ENCODE results near the gene MIGA1.
A peak's percentile ranks its signal among the peaks of the same experiment; 100 is the strongest.

The MIGA1 gene
- long read RNA-seq, full-length matches to known transcripts = 23 of 65 reads
- long read RNA-seq, partial matches to known transcripts = 19 of 65 reads
- long read RNA-seq, other reads (novel, unspliced or antisense) = 23 of 65 reads

GRCh38 chr1:77779529-77780281, at the start of gene MIGA1:
MIGA1 (plus strand) TSS chr1:77779649; CDS start chr1:77783253, 3,604 bp downstream.
- no peaks in the 10 kb centered on the region for H3K27me3 ChIP-seq (ENCODE audit: insufficient read depth, poor library complexity, severe bottlenecking)
- TF ChIP-seq CTCF (IDR thresholded peaks at IDR 0.05; ENCODE audit: insufficient read depth, low read length) (no peak), GABPA (IDR thresholded peaks at IDR 0.05; ENCODE audit: low read depth) (peak; percentile 83), POLR2AphosphoS5 (IDR thresholded peaks at IDR 0.05; ENCODE audit: low read depth) (peak; percentile 33; the same call in 1 of the 2 replicates), REST (IDR thresholded peaks at IDR 0.05; ENCODE audit: insufficient replicate concordance, low read depth) (no peak), SPI1 (IDR thresholded peaks at IDR 0.05; ENCODE audit: borderline replicate concordance, low read depth) (no peak)
- peak; percentile 85 to 94 for DNase-seq (ENCODE audit: low read depth in 1 of 2, low spot score in 1 of 2)
- peak within 1 kb of the TSS; percentile 63 for H3K27ac ChIP-seq (replicated peaks)
- peak within 1 kb of the TSS; percentile 94 for H3K4me3 ChIP-seq (replicated peaks; ENCODE audit: insufficient read depth, low read length)

- Histone ChIP-seq H3K4me3 (replicated peaks; ENCODE audit: insufficient read depth, low read length) (no peak overlapping the region), H3K27me3 (ENCODE audit: insufficient read depth, poor library complexity, severe bottlenecking) (no peaks in the 10 kb centered on the region), H3K27ac (replicated peaks) (no peak overlapping the region)
- TF ChIP-seq GABPA (IDR thresholded peaks at IDR 0.05; ENCODE audit: low read depth) (no peak), REST (IDR thresholded peaks at IDR 0.05; ENCODE audit: insufficient replicate concordance, low read depth) (no peak)
- DNase-seq (ENCODE audit: low read depth in 1 of 2, low spot score in 1 of 2) = no peak
These were observed 47.4 kb upstream of the MIGA1 start for GRCh38 chr1:77732090-77732489.

GRCh38 chr1:77739235-77739634, 40.2 kb upstream of the MIGA1 start:
- Histone ChIP-seq H3K27me3 (ENCODE audit: insufficient read depth, poor library complexity, severe bottlenecking) (no peaks in the 10 kb centered on the region), H3K27ac (replicated peaks) (no peak overlapping the region), H3K4me3 (replicated peaks; ENCODE audit: insufficient read depth, low read length) (no peak overlapping the region)
- no peak for DNase-seq (ENCODE audit: low read depth in 1 of 2, low spot score in 1 of 2)
- TF ChIP-seq CTCF (IDR thresholded peaks at IDR 0.05; ENCODE audit: insufficient read depth, low read length) = no peak

- Histone ChIP-seq H3K27me3 (ENCODE audit: insufficient read depth, poor library complexity, severe bottlenecking) (no peaks in the 10 kb centered on the region), H3K27ac (replicated peaks) (no peak overlapping the region), H3K4me3 (replicated peaks; ENCODE audit: insufficient read depth, low read length) (no peak overlapping the region)
- DNase-seq (ENCODE audit: low read depth in 1 of 2, low spot score in 1 of 2) = no peak
- no peak for TF ChIP-seq GABPA (IDR thresholded peaks at IDR 0.05; ENCODE audit: low read depth)
- no peak for TF ChIP-seq CTCF (IDR thresholded peaks at IDR 0.05; ENCODE audit: insufficient read depth, low read length)
- TF ChIP-seq POLR2AphosphoS5 (IDR thresholded peaks at IDR 0.05; ENCODE audit: low read depth) = no peak
- TF ChIP-seq REST (IDR thresholded peaks at IDR 0.05; ENCODE audit: insufficient replicate concordance, low read depth) = no peak
- no peak for TF ChIP-seq SPI1 (IDR thresholded peaks at IDR 0.05; ENCODE audit: borderline replicate concordance, low read depth)
These were observed 38.1 kb upstream of the MIGA1 start for GRCh38 chr1:77741316-77741715.
